ENCODE measurements around the gene EYA2.

DNA sequence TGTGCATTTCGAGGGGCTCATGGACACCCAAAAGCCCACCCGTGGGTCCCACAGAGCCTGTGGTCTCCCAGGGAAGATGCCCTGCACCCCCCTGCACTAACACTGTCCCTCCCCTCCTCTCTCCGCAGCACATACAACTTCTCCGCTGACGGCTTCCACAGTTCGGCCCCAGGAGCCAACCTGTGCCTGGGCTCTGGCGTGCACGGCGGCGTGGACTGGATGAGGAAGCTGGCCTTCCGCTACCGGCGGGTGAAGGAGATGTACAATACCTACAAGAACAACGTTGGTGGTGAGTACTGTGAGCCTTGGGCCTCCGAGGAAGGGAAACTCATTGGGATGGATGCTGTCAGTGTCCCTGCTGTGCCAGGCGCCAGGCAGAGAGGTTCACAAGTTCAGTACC, 277.9 kb downstream of the EYA2 start:
- TF ChIP-seq POLR2AphosphoS5 (IDR thresholded peaks at IDR 0.05) (no peak), POLR2A (IDR thresholded peaks at IDR 0.05) (no peak)

All from prostate gland (tissue), 1 donor.